IMR-90 (cell line): ENCODE data around the gene HKDC1. TPM values are rescaled to one million over a fixed set of nuclear protein-coding genes. Genes with fewer than 3 reads are reported as not detected.

Source experiments
- ATAC-seq: fragments of 200-7000 bp; cut with Tn5 transposase; 2 replicates; pipeline ENCODE4 v1.9.1; 2020; ENCODE audit warnings: low read depth, mild to moderate bottlenecking, moderate library complexity
- BruUV-seq: library from RNA; stranded (reverse); fragments of 400-500 nt; replicated peaks from 2 replicates; lab custom pipeline; 2021; lab: Mats Ljungman, UMichigan
- CTCF ChIA-PET: fragments of 300-600 bp; formaldehyde crosslinking; extraction: SDS; loops from one replicate; lab custom pipeline; 2021; ENCODE audit warnings: antibody characterized with exemption; lab: Yijun Ruan, JAX
- POLR2A ChIA-PET: fragments of 300-600 bp; sonication (Branson Sonifier 250); formaldehyde crosslinking; loops from one replicate; lab custom pipeline; 2022; ENCODE audit warnings: antibody characterized with exemption; ENCODE audit not compliant: unreplicated experiment; lab: Charles Lee
- DNase-seq: peaks from one replicate; pipeline ENCODE4 v3.0.0; 2013
- H2AFZ ChIP-seq: replicated peaks from 2 replicates; pipeline ENCODE3; 2013; ENCODE audit warnings: low read length, mild to moderate bottlenecking; ENCODE audit not compliant: poor library complexity
- H2AK5ac ChIP-seq: 2 replicates; pipeline ENCODE4 v1.6.1; 2013; ENCODE audit warnings: low read depth, low read length, inconsistent platforms
- H2AK9ac ChIP-seq: replicated peaks from 2 replicates; pipeline ENCODE3; 2013; ENCODE audit warnings: mild to moderate bottlenecking, low read depth, low read length, moderate library complexity; ENCODE audit not compliant: poor library complexity
- H2BK120ac ChIP-seq: 2 replicates; pipeline ENCODE4 v1.6.1; 2013; ENCODE audit warnings: low read depth, low read length, inconsistent platforms
- H2BK15ac ChIP-seq: 3 replicates; pipeline ENCODE4 v1.6.1; 2013; ENCODE audit warnings: low read depth, low read length, inconsistent platforms
- H2BK20ac ChIP-seq: 2 replicates; pipeline ENCODE4 v1.6.1; 2013; ENCODE audit warnings: low read depth, mild to moderate bottlenecking, inconsistent platforms, low read length, moderate library complexity
- H2BK5ac ChIP-seq: 2 replicates; pipeline ENCODE4 v1.6.1; 2013; ENCODE audit warnings: mild to moderate bottlenecking, low read depth, low read length, inconsistent platforms; ENCODE audit not compliant: poor library complexity, severe bottlenecking
- H3K14ac ChIP-seq: replicated peaks from 2 replicates; pipeline ENCODE4 v1.6.1; 2013; ENCODE audit warnings: low read depth, low read length, inconsistent platforms
- H3K18ac ChIP-seq: 2 replicates; pipeline ENCODE4 v1.6.1; 2013; ENCODE audit warnings: low read depth, low read length, control low read depth
- H3K23ac ChIP-seq: 2 replicates; pipeline ENCODE4 v1.6.1; 2013; ENCODE audit warnings: low read depth, low read length, inconsistent platforms
- H3K27ac ChIP-seq: 2 replicates; pipeline ENCODE4 v1.5.1; 2013; ENCODE audit warnings: mild to moderate bottlenecking, control low read depth, low read length; ENCODE audit not compliant: insufficient read depth
- H3K27me3 ChIP-seq: 2 replicates; pipeline ENCODE4 v1.6.1; 2013; ENCODE audit warnings: low read length; ENCODE audit not compliant: control insufficient read depth, insufficient read depth
- H3K36me3 ChIP-seq: 2 replicates; pipeline ENCODE4 v1.6.1; 2013; ENCODE audit warnings: low read length, mixed read lengths; ENCODE audit not compliant: control insufficient read depth, insufficient read depth
- H3K4ac ChIP-seq: 2 replicates; pipeline ENCODE4 v1.6.1; 2013; ENCODE audit warnings: low read depth, low read length, inconsistent platforms
- H3K4me1 ChIP-seq: 2 replicates; pipeline ENCODE4 v1.6.1; 2013; ENCODE audit warnings: low read length, mixed read lengths; ENCODE audit not compliant: control insufficient read depth, insufficient read depth
- H3K4me2 ChIP-seq: 2 replicates; pipeline ENCODE4 v1.6.1; 2013; ENCODE audit warnings: low read depth, mild to moderate bottlenecking, control low read depth, low read length, moderate library complexity
- H3K4me3 ChIP-seq: 2 replicates; pipeline ENCODE4 v1.5.1; 2013; ENCODE audit warnings: low read depth, mild to moderate bottlenecking, control low read depth, low read length, moderate library complexity; ENCODE audit not compliant: insufficient read depth
- H3K56ac ChIP-seq: 2 replicates; pipeline ENCODE4 v1.6.1; 2013; ENCODE audit warnings: low read length, inconsistent platforms; ENCODE audit not compliant: insufficient read depth; ENCODE audit errors: extremely low read depth
- H3K79me1 ChIP-seq, 2 experiments: 2 replicates each; pipeline ENCODE4 v1.6.1; 2013; ENCODE audit warnings: low read length in 2 of 2, inconsistent platforms in 1 of 2, low read depth in 1 of 2
- H3K9ac ChIP-seq: 2 replicates; pipeline ENCODE4 v1.6.1; 2013; ENCODE audit warnings: low read depth, low read length, control low read depth
- H3K9me1 ChIP-seq: 2 replicates; pipeline ENCODE4 v1.6.1; 2013; ENCODE audit warnings: low read length, inconsistent platforms; ENCODE audit not compliant: insufficient read depth
- H3K9me3 ChIP-seq: 2 replicates; pipeline ENCODE4 v1.6.1; 2013; ENCODE audit warnings: low read length; ENCODE audit not compliant: control insufficient read depth, insufficient read depth
- H4K20me1 ChIP-seq: 2 replicates; pipeline ENCODE4 v1.6.1; 2013; ENCODE audit warnings: low read length, inconsistent platforms; ENCODE audit not compliant: insufficient read depth
- H4K5ac ChIP-seq: 2 replicates; pipeline ENCODE4 v1.6.1; 2013; ENCODE audit warnings: mild to moderate bottlenecking, low read depth, low read length, control low read depth
- H4K8ac ChIP-seq, 2 experiments: 2 replicates each; pipeline ENCODE4 v1.6.1; 2013; ENCODE audit warnings: low read depth in 2 of 2, low read length in 2 of 2, control low read depth in 1 of 2, inconsistent platforms in 1 of 2
- H4K91ac ChIP-seq: 2 replicates; pipeline ENCODE4 v1.6.1; 2013; ENCODE audit warnings: low read depth, low read length, inconsistent platforms; ENCODE audit not compliant: insufficient read depth
- BHLHE40 ChIP-seq: fragments of 150-350 bp; IDR thresholded peaks from 2 replicates; pipeline ENCODE4 v1.6.1; 2016; ENCODE audit warnings: mild to moderate bottlenecking, low read depth, low read length
- CHD1 ChIP-seq: IDR thresholded peaks from 2 replicates; pipeline ENCODE4 v1.6.1; 2012; ENCODE audit warnings: low read depth, low read length, improper control_type of control experiment
- CTCF ChIP-seq: conservative IDR thresholded peaks from 2 replicates; pipeline ENCODE4 v1.5.1; 2012; ENCODE audit warnings: mild to moderate bottlenecking, low read depth, low read length, improper control_type of control experiment
- MAZ ChIP-seq: IDR thresholded peaks from 2 replicates; pipeline ENCODE4 v1.6.1; 2012; ENCODE audit warnings: low read depth, mild to moderate bottlenecking, low read length, improper control_type of control experiment, moderate library complexity, borderline replicate concordance
- POLR2A ChIP-seq: IDR thresholded peaks from 2 replicates; pipeline ENCODE4 v1.6.1; 2012; ENCODE audit warnings: mild to moderate bottlenecking, low read depth, low read length
- RCOR1 ChIP-seq: IDR thresholded peaks from 2 replicates; pipeline ENCODE4 v1.6.1; 2012; ENCODE audit warnings: mild to moderate bottlenecking, low read length, improper control_type of control experiment; ENCODE audit not compliant: insufficient replicate concordance
- RFX5 ChIP-seq: IDR thresholded peaks from 2 replicates; pipeline ENCODE4 v1.8.0; 2012; ENCODE audit warnings: low read depth, mild to moderate bottlenecking, low read length, moderate library complexity
- SMC3 ChIP-seq: fragments of 150-350 bp; IDR thresholded peaks from 2 replicates; pipeline ENCODE4 v1.6.1; 2016; ENCODE audit warnings: low read depth, mild to moderate bottlenecking, antibody characterized with exemption, low read length, moderate library complexity
- USF2 ChIP-seq: fragments of 150-350 bp; IDR thresholded peaks from 2 replicates; pipeline ENCODE4 v1.6.1; 2017; ENCODE audit warnings: mild to moderate bottlenecking, antibody characterized with exemption, low read length, low read depth
- WGBS, 2 experiments: methylation state at CpG; one replicate each; pipeline versions ENCODE4 v1.1.5 to v1.1.7; 2013; ENCODE audit warnings: missing lambda C conversion rate in 2 of 2; ENCODE audit not compliant: insufficient read length in 1 of 2; ENCODE audit errors: extremely low coverage in 2 of 2; 5-methylcytosine and 5-hydroxymethylcytosine counted together
- dilution Hi-C: fragments of 300-500 bp; cut with HindIII; formaldehyde crosslinking; loops from one replicate; pipeline ENCODE4 v1.14.3; 2018; ENCODE audit warnings: low sequenced_read_pairs; ENCODE audit not compliant: unreplicated experiment
- in situ Hi-C: fragments of 300-500 bp; cut with MboI; formaldehyde crosslinking; loops from 3 replicates; pipeline ENCODE4 v1.14.3; 2019; ENCODE audit warnings: low sequenced_read_pairs, inconsistent platforms, mixed read lengths
- intact Hi-C: fragments of 100-400 bp; cut with micrococcal nuclease; formaldehyde crosslinking; loops from 2 replicates; pipeline ENCODE4 v1.10.0; 2022
- polyA plus RNA-seq, 3 experiments: library from polyadenylated mRNA; depleted of rRNA; stranded (reverse); fragments of >200 nt; gene quantifications; 2 replicates each; pipeline ENCODE4 v1.2.3, GENCODE V29; 2012; ENCODE audit warnings: low replicate concordance in 1 of 3
- total RNA-seq: library from RNA; depleted of rRNA; stranded (reverse); fragments of >200 nt; gene quantifications from 2 replicates; pipeline ENCODE4 v1.2.3, GENCODE V29; 2012
- TF ChIP-seq, protein P1 (sequence below): fragments of 150-350 bp; IDR thresholded peaks from 2 replicates; pipeline ENCODE4 v1.6.1; 2016; ENCODE audit warnings: low read depth, mild to moderate bottlenecking, low read length, moderate library complexity, borderline replicate concordance

The HKDC1 gene
- total and polyA plus RNA-seq, 2 of the 4 experiments (the other 2 are of a cell fraction), result under 0.01 to 0.03 TPM

- no peak overlapping the region for H2BK5ac ChIP-seq
- dilution Hi-C loops (no loop called here), intact Hi-C loops (no loop called here), in situ Hi-C loops (no loop called here)
- WGBS, 2 experiments, result no CpG with 5 or more reads among the region's 2 CpGs
- no peak overlapping the region for H2BK20ac ChIP-seq
- CTCF ChIA-PET, result no interaction called here
- H3K4me1 ChIP-seq, result peaks cover 2% of the 10 kb centered on the region; the same call in 1 of the 2 replicates
- H3K4ac ChIP-seq, result no peak overlapping the region
- DNase-seq (no peak), ATAC-seq (no peak)
- no peaks in the 10 kb centered on the region for H3K27me3 ChIP-seq
- H3K27ac ChIP-seq, result no peak overlapping the region
- no peaks in the 10 kb centered on the region for H3K9me3 ChIP-seq
- H4K8ac ChIP-seq, result no peak overlapping the region
- no peak overlapping the region for H2AK9ac ChIP-seq
- no peak overlapping the region for H3K4me2 ChIP-seq
- no peak overlapping the region for H3K9ac ChIP-seq
- H4K5ac ChIP-seq, result no peak overlapping the region
- TF ChIP-seq CHD1 (no peak), SMC3 (no peak), RFX5 (no peak), RCOR1 (no peak), CTCF (no peak), BHLHE40 (no peak), POLR2A (no peak), MAZ (no peak), USF2 (no peak)
- TF ChIP-seq, protein P1, sequence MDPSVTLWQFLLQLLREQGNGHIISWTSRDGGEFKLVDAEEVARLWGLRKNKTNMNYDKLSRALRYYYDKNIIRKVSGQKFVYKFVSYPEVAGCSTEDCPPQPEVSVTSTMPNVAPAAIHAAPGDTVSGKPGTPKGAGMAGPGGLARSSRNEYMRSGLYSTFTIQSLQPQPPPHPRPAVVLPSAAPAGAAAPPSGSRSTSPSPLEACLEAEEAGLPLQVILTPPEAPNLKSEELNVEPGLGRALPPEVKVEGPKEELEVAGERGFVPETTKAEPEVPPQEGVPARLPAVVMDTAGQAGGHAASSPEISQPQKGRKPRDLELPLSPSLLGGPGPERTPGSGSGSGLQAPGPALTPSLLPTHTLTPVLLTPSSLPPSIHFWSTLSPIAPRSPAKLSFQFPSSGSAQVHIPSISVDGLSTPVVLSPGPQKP, result no peak
- no peaks in the 10 kb centered on the region for H4K20me1 ChIP-seq
- POLR2A ChIA-PET, result no interaction called here
- H2AK5ac ChIP-seq, result no peak overlapping the region
- no peak overlapping the region for H3K23ac ChIP-seq
- H3K4me3 ChIP-seq, result no peak overlapping the region
- no peak overlapping the region for H3K18ac ChIP-seq
- H3K9me1 ChIP-seq, result peaks cover 4% of the 10 kb centered on the region
- BruUV-seq, result no TSS peak
- no peak overlapping the region for H2BK15ac ChIP-seq
- no peak overlapping the region for H3K14ac ChIP-seq
- no peak overlapping the region for H3K56ac ChIP-seq
- no peak overlapping the region for H4K91ac ChIP-seq
- H2AFZ ChIP-seq, result no peak overlapping the region
- peaks cover 5 to 20% of the 10 kb centered on the region in 2 experiments for H3K79me1 ChIP-seq
- H2BK120ac ChIP-seq, result no peak overlapping the region
- H3K36me3 ChIP-seq, result no peaks in the 10 kb centered on the region
These were observed 43.3 kb upstream of the HKDC1 start for GRCh38 chr10:69176823-69177222.
